Fibroblast of lung (primary cell): ENCODE results near the gene DLGAP3.

Experiments
- CTCF ChIP-seq, 2 donors: IDR thresholded peaks in 1 of 2; conservative IDR thresholded peaks in 1 of 2; 1 replicate in 1 of 2; 2 replicates in 1 of 2; pipeline ENCODE4 v1.5.1; 2011 to 2012; ENCODE audit warnings: low read length in 2 of 2, control low read depth in 1 of 2, inconsistent platforms in 1 of 2, low read depth in 1 of 2, mild to moderate bottlenecking in 1 of 2
- EZH2 ChIP-seq: IDR thresholded peaks from 2 replicates; pipeline ENCODE4 v1.5.1; 2012; ENCODE audit warnings: low read length, control low read depth, mild to moderate bottlenecking; ENCODE audit errors: missing control alignments

DNA sequence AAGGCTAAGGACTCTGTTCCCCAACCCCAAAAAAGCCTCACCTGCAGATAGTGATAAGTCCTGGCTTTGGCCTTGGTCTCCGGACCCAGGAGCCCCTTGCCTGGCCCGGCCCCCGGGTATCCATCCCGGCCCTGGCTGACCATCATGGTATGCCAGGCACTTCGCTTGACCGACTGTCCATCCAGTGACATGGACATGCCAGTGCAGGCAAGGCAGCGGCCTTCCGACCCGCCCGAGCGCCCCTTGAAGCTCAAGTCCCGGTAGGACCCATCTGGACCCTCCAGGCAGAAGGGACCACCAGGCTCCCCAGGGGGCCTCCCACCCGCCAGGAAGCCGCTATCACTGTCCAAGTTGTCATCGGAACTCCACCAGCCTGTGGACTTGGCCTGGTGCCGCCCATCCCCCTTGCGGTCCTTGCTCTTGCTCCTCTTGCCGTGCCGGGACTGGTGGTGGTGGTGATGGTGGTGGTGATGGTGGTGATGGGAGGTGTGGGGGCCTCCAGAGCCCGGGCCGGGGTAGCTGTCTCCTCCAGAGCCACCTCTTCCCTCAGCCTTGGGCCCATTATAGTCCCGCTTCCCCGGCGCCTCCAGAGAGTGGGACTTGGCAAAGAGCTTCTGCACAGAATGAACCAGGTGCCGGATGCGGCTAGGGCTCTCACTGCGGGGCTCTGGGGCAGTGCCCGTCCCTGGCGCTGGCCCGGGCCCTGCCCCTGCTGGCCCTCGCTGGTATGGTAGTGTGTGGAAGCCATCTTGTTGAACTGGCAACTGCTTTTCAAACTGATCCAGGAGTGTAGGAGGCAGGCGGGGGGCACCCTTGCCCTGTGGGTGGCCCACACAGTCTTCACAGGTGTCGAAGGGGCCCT is 25.0 kb downstream of the DLGAP3 start:
- no peak for TF ChIP-seq CTCF (conservative IDR thresholded peaks at IDR 0.05 in 1 of 2, IDR thresholded peaks at IDR 0.05 in 1 of 2; ENCODE audit: low read depth in 1 of 2, low read length in 2 of 2)
- TF ChIP-seq EZH2, result no peak
